Liver (tissue), 3 donors: Measurements from ENCODE around the gene TNN.

Experiments
- FOXA1 ChIP-seq: IDR thresholded peaks from 2 replicates; pipeline ENCODE4 v1.6.1; 2016; ENCODE audit warnings: antibody characterized with exemption
- RAD21 ChIP-seq, 2 donors: IDR thresholded peaks; 2 replicates each; pipeline ENCODE4 v1.6.1; 2016; ENCODE audit warnings: antibody characterized with exemption in 2 of 2, mild to moderate bottlenecking in 2 of 2
- TF ChIP-seq, protein P1 (sequence below): IDR thresholded peaks from 2 replicates; pipeline ENCODE4 v1.6.1; 2016; ENCODE audit warnings: antibody characterized with exemption
- TF ChIP-seq, protein P2 (sequence below): IDR thresholded peaks from 2 replicates; pipeline ENCODE4 v1.6.1; 2016; ENCODE audit warnings: antibody characterized with exemption
- TF ChIP-seq, protein P3 (sequence below): fragments of 150-350 bp; IDR thresholded peaks from 2 replicates; pipeline ENCODE4 v1.5.1; 2017; ENCODE audit warnings: improper control_type of control experiment, low read depth, low read length; ENCODE audit not compliant: missing input control
- donor health status: healthy.
- donor health status: healthy.

DNA sequence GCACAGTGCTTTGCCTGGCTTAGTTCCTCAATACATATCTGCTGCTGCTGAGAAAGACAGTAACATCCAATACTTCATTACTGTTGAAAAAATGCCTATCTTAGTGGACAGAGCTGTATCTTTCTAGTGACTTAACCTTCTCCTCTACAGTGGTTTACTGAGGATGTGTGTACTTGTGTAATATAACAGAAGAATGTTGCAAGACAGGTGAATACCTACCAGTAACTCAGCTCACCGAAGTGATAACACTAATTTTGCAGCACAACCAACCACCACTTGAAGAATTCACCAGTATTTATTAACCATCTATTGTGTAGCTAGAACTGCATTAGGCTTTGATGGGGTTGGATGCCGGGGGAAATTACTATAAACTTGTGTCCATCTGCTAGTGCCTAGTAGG is 16.6 kb upstream of the TNN start:
- TF ChIP-seq RAD21 (IDR thresholded peaks at IDR 0.05) (no peak), FOXA1 (no peak)
- TF ChIP-seq, protein P1, sequence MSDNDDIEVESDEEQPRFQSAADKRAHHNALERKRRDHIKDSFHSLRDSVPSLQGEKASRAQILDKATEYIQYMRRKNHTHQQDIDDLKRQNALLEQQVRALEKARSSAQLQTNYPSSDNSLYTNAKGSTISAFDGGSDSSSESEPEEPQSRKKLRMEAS = no peak
- TF ChIP-seq, protein P2, sequence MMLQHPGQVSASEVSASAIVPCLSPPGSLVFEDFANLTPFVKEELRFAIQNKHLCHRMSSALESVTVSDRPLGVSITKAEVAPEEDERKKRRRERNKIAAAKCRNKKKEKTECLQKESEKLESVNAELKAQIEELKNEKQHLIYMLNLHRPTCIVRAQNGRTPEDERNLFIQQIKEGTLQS = no peak
- TF ChIP-seq, protein P3, sequence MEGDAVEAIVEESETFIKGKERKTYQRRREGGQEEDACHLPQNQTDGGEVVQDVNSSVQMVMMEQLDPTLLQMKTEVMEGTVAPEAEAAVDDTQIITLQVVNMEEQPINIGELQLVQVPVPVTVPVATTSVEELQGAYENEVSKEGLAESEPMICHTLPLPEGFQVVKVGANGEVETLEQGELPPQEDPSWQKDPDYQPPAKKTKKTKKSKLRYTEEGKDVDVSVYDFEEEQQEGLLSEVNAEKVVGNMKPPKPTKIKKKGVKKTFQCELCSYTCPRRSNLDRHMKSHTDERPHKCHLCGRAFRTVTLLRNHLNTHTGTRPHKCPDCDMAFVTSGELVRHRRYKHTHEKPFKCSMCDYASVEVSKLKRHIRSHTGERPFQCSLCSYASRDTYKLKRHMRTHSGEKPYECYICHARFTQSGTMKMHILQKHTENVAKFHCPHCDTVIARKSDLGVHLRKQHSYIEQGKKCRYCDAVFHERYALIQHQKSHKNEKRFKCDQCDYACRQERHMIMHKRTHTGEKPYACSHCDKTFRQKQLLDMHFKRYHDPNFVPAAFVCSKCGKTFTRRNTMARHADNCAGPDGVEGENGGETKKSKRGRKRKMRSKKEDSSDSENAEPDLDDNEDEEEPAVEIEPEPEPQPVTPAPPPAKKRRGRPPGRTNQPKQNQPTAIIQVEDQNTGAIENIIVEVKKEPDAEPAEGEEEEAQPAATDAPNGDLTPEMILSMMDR = no peak
